Measurements from ENCODE around the gene SLC16A10. TPM values are rescaled to one million over a fixed set of nuclear protein-coding genes. Genes with fewer than 3 reads are reported as not detected.

SLC16A10 gene
- total RNA-seq, 1 experiment from 2014 or later = 0.18 TPM

DNA sequence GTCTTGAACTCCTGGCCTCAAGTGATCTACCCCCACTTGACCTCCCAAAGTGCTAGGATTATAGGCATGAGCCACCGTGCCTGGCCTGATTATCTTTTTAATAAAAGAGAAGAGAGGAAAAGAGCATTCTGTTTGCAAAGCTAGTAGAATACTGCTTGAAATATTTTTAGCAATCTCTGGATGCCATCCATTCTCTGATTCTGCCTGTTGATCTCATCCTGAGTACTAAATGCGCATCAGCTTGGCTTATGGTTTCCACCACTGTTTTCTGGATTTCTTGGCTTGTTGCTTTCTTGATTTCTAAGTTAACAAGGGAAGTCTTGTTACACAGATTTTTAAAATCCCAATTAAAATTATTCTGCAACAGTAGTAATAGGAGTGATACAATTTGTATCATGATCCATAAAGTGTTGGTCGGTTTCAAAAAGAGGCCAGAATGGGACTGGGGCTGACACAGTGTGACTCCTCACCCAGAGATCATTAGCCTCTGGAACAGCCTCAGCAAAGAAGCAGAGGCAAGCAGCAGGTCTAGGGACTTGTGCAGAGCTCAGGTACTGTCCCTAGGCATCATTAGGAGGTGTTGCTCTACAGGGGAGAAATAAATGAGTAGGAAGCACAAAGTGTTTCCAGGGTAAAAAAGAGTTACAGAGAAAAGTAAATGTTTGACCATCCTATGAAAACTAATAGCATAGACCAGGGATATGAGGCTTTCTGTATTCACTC lies 17.8 kb upstream of the SLC16A10 start:
- ATAC-seq (no peak), DNase-seq (ENCODE audit: low read depth, low spot score) (no peak)
- Histone ChIP-seq H3K4me3 (ENCODE audit: low read depth in 2 of 2, low read length in 2 of 2) (no peak overlapping the region), H3K27me3 (ENCODE audit: control insufficient read depth, insufficient read depth, low read length) (peaks cover 34% of the 10 kb centered on the region), H3K36me3 (ENCODE audit: control insufficient read depth, insufficient read depth, low read length) (no peaks in the 10 kb centered on the region), H3K4me1 (ENCODE audit: control insufficient read depth, insufficient read depth, low read length) (0 out of 2 replicates have a peak, but pooled peaks cover 2% of the 10 kb centered on the region), H3K9me3 (ENCODE audit: control insufficient read depth, insufficient read depth, low read depth, low read length) (no peaks in the 10 kb centered on the region), H3K27ac (ENCODE audit: low read length) (no peak overlapping the region)
- BruUV-seq (replicated peaks) = no TSS peak
- ChIA-PET CTCF (interaction anchor here (0.6 kb wide), 1 partner anchor 10 kb away, joined by 4 read pairs; no protein-coding TSS in a partner anchor), POLR2A (no interaction called here)
- in situ Hi-C loops (cut with HindIII; ENCODE audit: low pct_unique_long_range_greater_than_20kb, low sequenced_read_pairs) (no loop called here), intact Hi-C loops (cut with micrococcal nuclease; ENCODE audit: unreplicated experiment) (no loop called here)
- TF ChIP-seq, protein P1, sequence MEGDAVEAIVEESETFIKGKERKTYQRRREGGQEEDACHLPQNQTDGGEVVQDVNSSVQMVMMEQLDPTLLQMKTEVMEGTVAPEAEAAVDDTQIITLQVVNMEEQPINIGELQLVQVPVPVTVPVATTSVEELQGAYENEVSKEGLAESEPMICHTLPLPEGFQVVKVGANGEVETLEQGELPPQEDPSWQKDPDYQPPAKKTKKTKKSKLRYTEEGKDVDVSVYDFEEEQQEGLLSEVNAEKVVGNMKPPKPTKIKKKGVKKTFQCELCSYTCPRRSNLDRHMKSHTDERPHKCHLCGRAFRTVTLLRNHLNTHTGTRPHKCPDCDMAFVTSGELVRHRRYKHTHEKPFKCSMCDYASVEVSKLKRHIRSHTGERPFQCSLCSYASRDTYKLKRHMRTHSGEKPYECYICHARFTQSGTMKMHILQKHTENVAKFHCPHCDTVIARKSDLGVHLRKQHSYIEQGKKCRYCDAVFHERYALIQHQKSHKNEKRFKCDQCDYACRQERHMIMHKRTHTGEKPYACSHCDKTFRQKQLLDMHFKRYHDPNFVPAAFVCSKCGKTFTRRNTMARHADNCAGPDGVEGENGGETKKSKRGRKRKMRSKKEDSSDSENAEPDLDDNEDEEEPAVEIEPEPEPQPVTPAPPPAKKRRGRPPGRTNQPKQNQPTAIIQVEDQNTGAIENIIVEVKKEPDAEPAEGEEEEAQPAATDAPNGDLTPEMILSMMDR (IDR thresholded peaks at IDR 0.05) = no peak
- TF ChIP-seq, protein P2, sequence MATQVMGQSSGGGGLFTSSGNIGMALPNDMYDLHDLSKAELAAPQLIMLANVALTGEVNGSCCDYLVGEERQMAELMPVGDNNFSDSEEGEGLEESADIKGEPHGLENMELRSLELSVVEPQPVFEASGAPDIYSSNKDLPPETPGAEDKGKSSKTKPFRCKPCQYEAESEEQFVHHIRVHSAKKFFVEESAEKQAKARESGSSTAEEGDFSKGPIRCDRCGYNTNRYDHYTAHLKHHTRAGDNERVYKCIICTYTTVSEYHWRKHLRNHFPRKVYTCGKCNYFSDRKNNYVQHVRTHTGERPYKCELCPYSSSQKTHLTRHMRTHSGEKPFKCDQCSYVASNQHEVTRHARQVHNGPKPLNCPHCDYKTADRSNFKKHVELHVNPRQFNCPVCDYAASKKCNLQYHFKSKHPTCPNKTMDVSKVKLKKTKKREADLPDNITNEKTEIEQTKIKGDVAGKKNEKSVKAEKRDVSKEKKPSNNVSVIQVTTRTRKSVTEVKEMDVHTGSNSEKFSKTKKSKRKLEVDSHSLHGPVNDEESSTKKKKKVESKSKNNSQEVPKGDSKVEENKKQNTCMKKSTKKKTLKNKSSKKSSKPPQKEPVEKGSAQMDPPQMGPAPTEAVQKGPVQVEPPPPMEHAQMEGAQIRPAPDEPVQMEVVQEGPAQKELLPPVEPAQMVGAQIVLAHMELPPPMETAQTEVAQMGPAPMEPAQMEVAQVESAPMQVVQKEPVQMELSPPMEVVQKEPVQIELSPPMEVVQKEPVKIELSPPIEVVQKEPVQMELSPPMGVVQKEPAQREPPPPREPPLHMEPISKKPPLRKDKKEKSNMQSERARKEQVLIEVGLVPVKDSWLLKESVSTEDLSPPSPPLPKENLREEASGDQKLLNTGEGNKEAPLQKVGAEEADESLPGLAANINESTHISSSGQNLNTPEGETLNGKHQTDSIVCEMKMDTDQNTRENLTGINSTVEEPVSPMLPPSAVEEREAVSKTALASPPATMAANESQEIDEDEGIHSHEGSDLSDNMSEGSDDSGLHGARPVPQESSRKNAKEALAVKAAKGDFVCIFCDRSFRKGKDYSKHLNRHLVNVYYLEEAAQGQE (IDR thresholded peaks at IDR 0.05; ENCODE audit: insufficient read depth in 1 of 2, low read depth in 2 of 2, low read length in 1 of 2) = no peak
- TF ChIP-seq SIN3A (IDR thresholded peaks at IDR 0.05; ENCODE audit: borderline replicate concordance, insufficient read depth, low read depth, low read length) (no peak), TCF7L2 (IDR thresholded peaks at IDR 0.05; ENCODE audit: low read depth, low read length) (no peak), POLR2AphosphoS5 (IDR thresholded peaks at IDR 0.05; ENCODE audit: low read depth, low read length) (no peak)

DNA sequence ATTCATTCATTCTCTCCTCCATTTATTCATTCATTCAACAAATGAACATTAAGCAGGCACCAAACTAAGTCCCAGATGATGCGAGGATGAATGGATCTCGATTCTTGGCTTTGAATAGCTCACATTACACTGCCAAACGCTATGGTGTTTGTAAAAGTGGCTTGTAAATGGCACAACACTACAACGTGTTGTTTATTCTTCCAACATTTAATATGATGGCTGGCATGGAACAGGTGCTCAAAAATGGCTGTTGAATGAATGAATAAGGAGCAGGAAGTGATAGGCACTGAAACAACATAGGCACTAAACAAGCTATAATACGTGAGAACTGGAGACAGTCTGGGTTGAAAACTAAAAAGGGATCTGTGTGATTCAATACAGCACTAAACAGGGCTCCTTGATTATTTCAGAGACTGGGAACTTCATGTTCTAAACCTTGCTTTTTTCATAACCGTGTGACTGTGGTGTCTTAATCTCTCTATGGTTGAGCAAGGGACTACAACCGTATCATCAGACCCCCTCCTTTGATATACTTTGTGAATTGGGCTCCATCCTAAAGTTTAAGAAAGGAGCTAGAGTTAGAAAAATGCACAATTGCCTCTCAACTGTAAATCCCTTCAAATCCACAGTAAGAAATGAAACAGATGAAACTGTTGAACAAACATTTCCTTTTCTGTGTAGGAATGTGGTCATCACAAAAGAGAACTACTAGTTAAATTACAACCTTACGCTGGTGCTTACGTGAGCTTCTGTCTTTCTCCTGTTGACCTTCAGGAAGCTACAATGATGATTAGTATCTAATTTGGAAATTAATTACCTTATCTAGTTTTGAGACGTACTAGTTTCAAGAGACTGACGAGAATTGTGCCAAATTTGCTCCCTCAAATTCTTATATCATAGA lies 16.9 kb upstream of the SLC16A10 start:
- ChIA-PET CTCF (interaction anchor here (0.6 kb wide), 1 partner anchor 11 kb away, joined by 4 read pairs; no protein-coding TSS in a partner anchor), POLR2A (interaction anchor here (0.5 kb wide), 1 partner anchor 387 kb away, joined by 3 read pairs; no protein-coding TSS in a partner anchor)
- BruUV-seq (replicated peaks) = no TSS peak
- TF ChIP-seq, protein P2 (IDR thresholded peaks at IDR 0.05; ENCODE audit: insufficient read depth in 1 of 2, low read depth in 2 of 2, low read length in 1 of 2) = no peak
- no peak for TF ChIP-seq TCF7L2 (IDR thresholded peaks at IDR 0.05; ENCODE audit: low read depth, low read length)
- no peak for TF ChIP-seq SIN3A (IDR thresholded peaks at IDR 0.05; ENCODE audit: borderline replicate concordance, insufficient read depth, low read depth, low read length)
- no peak for TF ChIP-seq POLR2AphosphoS5 (IDR thresholded peaks at IDR 0.05; ENCODE audit: low read depth, low read length)
- TF ChIP-seq, protein P1 (IDR thresholded peaks at IDR 0.05) = no peak
- Histone ChIP-seq H3K27ac (ENCODE audit: low read length) (no peak overlapping the region), H3K36me3 (ENCODE audit: control insufficient read depth, insufficient read depth, low read length) (no peaks in the 10 kb centered on the region), H3K27me3 (ENCODE audit: control insufficient read depth, insufficient read depth, low read length) (peaks cover 39% of the 10 kb centered on the region), H3K4me1 (ENCODE audit: control insufficient read depth, insufficient read depth, low read length) (0 out of 2 replicates have a peak, but pooled peaks cover 2% of the 10 kb centered on the region), H3K9me3 (ENCODE audit: control insufficient read depth, insufficient read depth, low read depth, low read length) (no peaks in the 10 kb centered on the region), H3K4me3 (ENCODE audit: low read depth in 2 of 2, low read length in 2 of 2) (no peak overlapping the region)
- intact Hi-C loops (cut with micrococcal nuclease; ENCODE audit: unreplicated experiment) (no loop called here), in situ Hi-C loops (cut with HindIII; ENCODE audit: low pct_unique_long_range_greater_than_20kb, low sequenced_read_pairs) (no loop called here)
- ATAC-seq (no peak), DNase-seq (ENCODE audit: low read depth, low spot score) (no peak)
